ENCODE data around the gene TLR4. TPM values are rescaled to one million over a fixed set of nuclear protein-coding genes. Genes with fewer than 3 reads are reported as not detected.

The TLR4 gene
- polyA plus RNA-seq, 1 donor from 2014 or later = 0.07 TPM

DNA sequence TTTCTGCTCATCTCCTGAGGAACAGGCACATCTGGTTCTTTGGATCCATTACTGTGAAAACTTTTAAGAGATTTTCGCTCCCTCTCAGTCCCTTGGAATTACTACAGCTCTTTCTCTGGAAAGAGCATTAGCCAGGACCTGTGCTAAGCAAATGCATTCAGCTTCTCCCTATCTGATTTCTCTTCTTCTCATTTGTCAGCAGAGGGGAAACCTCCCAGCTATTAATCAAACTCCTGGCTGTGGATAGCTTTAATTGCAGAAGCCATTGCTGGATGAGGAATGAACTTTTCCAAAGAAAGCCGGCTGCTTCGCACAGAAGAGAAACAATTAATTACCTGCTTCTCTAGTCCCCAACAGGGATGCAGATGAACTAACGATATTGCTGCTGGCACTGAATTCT, 37.9 kb downstream of the TLR4 start:
- Histone ChIP-seq H3K9me2 (ENCODE audit: insufficient read depth, low read length) (no peaks in the 10 kb centered on the region), H3K9me3 (ENCODE audit: low read length) (no peaks in the 10 kb centered on the region), H3K4me3 (ENCODE audit: low read length) (no peak overlapping the region), H3K27ac (ENCODE audit: low read length) (peak overlapping the region; percentile 96), H3F3A (ENCODE audit: insufficient read depth, low read length, poor library complexity, severe bottlenecking) (peaks cover 22% of the 10 kb centered on the region), H3K4me2 (ENCODE audit: low read length) (no peak overlapping the region), H4K20me1 (ENCODE audit: insufficient read depth) (no peaks in the 10 kb centered on the region), H3K36me3 (ENCODE audit: insufficient read depth, low read length) (no peaks in the 10 kb centered on the region), H3K79me2 (replicated peaks; ENCODE audit: insufficient read depth, low read length) (no peaks in the 10 kb centered on the region), H3K27me3 (ENCODE audit: insufficient read depth, low read depth, low read length) (no peaks in the 10 kb centered on the region), H2AFZ (ENCODE audit: low read depth, low read length) (no peak overlapping the region), H3K9ac (ENCODE audit: low read length) (no peak overlapping the region)
- TF ChIP-seq SMC3 (conservative IDR thresholded peaks at IDR 0.05; ENCODE audit: poor library complexity) = no peak
- no peak for TF ChIP-seq POLR2AphosphoS5 (IDR thresholded peaks at IDR 0.05)
- TF ChIP-seq, protein P1, sequence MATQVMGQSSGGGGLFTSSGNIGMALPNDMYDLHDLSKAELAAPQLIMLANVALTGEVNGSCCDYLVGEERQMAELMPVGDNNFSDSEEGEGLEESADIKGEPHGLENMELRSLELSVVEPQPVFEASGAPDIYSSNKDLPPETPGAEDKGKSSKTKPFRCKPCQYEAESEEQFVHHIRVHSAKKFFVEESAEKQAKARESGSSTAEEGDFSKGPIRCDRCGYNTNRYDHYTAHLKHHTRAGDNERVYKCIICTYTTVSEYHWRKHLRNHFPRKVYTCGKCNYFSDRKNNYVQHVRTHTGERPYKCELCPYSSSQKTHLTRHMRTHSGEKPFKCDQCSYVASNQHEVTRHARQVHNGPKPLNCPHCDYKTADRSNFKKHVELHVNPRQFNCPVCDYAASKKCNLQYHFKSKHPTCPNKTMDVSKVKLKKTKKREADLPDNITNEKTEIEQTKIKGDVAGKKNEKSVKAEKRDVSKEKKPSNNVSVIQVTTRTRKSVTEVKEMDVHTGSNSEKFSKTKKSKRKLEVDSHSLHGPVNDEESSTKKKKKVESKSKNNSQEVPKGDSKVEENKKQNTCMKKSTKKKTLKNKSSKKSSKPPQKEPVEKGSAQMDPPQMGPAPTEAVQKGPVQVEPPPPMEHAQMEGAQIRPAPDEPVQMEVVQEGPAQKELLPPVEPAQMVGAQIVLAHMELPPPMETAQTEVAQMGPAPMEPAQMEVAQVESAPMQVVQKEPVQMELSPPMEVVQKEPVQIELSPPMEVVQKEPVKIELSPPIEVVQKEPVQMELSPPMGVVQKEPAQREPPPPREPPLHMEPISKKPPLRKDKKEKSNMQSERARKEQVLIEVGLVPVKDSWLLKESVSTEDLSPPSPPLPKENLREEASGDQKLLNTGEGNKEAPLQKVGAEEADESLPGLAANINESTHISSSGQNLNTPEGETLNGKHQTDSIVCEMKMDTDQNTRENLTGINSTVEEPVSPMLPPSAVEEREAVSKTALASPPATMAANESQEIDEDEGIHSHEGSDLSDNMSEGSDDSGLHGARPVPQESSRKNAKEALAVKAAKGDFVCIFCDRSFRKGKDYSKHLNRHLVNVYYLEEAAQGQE (IDR thresholded peaks at IDR 0.05; ENCODE audit: borderline replicate concordance) = no peak
- TF ChIP-seq EZH2 (IDR thresholded peaks at IDR 0.05; ENCODE audit: borderline replicate concordance, insufficient read depth, low read length, poor library complexity, severe bottlenecking) = no peak
- TF ChIP-seq MXI1 (conservative IDR thresholded peaks at IDR 0.05; ENCODE audit: poor library complexity, severe bottlenecking) = no peak
- TF ChIP-seq, protein P2, sequence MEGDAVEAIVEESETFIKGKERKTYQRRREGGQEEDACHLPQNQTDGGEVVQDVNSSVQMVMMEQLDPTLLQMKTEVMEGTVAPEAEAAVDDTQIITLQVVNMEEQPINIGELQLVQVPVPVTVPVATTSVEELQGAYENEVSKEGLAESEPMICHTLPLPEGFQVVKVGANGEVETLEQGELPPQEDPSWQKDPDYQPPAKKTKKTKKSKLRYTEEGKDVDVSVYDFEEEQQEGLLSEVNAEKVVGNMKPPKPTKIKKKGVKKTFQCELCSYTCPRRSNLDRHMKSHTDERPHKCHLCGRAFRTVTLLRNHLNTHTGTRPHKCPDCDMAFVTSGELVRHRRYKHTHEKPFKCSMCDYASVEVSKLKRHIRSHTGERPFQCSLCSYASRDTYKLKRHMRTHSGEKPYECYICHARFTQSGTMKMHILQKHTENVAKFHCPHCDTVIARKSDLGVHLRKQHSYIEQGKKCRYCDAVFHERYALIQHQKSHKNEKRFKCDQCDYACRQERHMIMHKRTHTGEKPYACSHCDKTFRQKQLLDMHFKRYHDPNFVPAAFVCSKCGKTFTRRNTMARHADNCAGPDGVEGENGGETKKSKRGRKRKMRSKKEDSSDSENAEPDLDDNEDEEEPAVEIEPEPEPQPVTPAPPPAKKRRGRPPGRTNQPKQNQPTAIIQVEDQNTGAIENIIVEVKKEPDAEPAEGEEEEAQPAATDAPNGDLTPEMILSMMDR (IDR thresholded peaks at IDR 0.05; ENCODE audit: poor library complexity, severe bottlenecking) = no peak
- no peak for TF ChIP-seq TAF1 (IDR thresholded peaks at IDR 0.05; ENCODE audit: low read depth)
- no peak for TF ChIP-seq RAD21 (conservative IDR thresholded peaks at IDR 0.05)
- TF ChIP-seq EP300 (conservative IDR thresholded peaks at IDR 0.05; ENCODE audit: poor library complexity, severe bottlenecking) = no peak

DNA sequence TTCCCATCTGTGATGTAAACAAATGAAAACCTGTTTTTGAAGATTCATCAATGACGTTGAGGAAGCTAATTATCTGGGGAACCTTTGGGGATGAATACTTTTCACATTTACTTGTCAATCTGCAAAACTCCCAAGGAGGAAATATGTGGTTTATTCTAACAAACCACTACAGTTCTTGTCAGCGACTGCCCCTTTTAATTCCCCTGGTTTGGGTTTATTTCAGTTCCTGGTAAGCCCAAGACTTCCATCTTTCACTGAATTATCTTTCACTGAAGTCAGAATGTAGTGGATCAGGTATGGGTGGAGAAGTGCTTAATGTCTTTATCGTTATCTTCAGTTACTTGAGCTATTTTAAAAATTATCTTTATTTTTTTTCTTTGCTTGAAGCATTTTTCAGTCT, 40.2 kb downstream of the TLR4 start:
- Histone ChIP-seq H2AFZ (ENCODE audit: low read depth, low read length) (no peak overlapping the region), H3K27ac (ENCODE audit: low read length) (no peak overlapping the region), H3K36me3 (ENCODE audit: insufficient read depth, low read length) (no peaks in the 10 kb centered on the region), H3K9me2 (ENCODE audit: insufficient read depth, low read length) (no peaks in the 10 kb centered on the region), H3K4me2 (ENCODE audit: low read length) (no peak overlapping the region), H3K79me2 (replicated peaks; ENCODE audit: insufficient read depth, low read length) (no peaks in the 10 kb centered on the region), H3K4me3 (ENCODE audit: low read length) (no peak overlapping the region), H3K9ac (ENCODE audit: low read length) (no peak overlapping the region), H3K9me3 (ENCODE audit: low read length) (no peaks in the 10 kb centered on the region), H3F3A (ENCODE audit: insufficient read depth, low read length, poor library complexity, severe bottlenecking) (peaks cover 10% of the 10 kb centered on the region), H3K27me3 (ENCODE audit: insufficient read depth, low read depth, low read length) (no peaks in the 10 kb centered on the region), H4K20me1 (ENCODE audit: insufficient read depth) (no peaks in the 10 kb centered on the region)
- no peak for TF ChIP-seq TAF1 (IDR thresholded peaks at IDR 0.05; ENCODE audit: low read depth)
- TF ChIP-seq EP300 (conservative IDR thresholded peaks at IDR 0.05; ENCODE audit: poor library complexity, severe bottlenecking) = no peak
- no peak for TF ChIP-seq EZH2 (IDR thresholded peaks at IDR 0.05; ENCODE audit: borderline replicate concordance, insufficient read depth, low read length, poor library complexity, severe bottlenecking)
- TF ChIP-seq, protein P1 (IDR thresholded peaks at IDR 0.05; ENCODE audit: borderline replicate concordance) = no peak
- TF ChIP-seq SMC3 (conservative IDR thresholded peaks at IDR 0.05; ENCODE audit: poor library complexity) = no peak
- TF ChIP-seq POLR2AphosphoS5 (IDR thresholded peaks at IDR 0.05) = no peak
- TF ChIP-seq, protein P2 (IDR thresholded peaks at IDR 0.05; ENCODE audit: poor library complexity, severe bottlenecking) = no peak
- TF ChIP-seq RAD21 (conservative IDR thresholded peaks at IDR 0.05) = no peak
- no peak for TF ChIP-seq MXI1 (conservative IDR thresholded peaks at IDR 0.05; ENCODE audit: poor library complexity, severe bottlenecking)

Measured in neural cell (in vitro differentiated cells).